Measurements from ENCODE around the gene CFAP43. TPM values are rescaled to one million over a fixed set of nuclear protein-coding genes. Genes with fewer than 3 reads are reported as not detected.

Gene CFAP43
- total and polyA plus RNA-seq, 10 of the 15 experiments (the other 5 are each of a cell fraction or from before 2014, with no cell fraction given) = 0.06 to 0.14 (median 0.10) TPM; not detected in 5

GRCh38 chr10:104231784-104232612 is at the start of gene CFAP43 (continued):
- TF ChIP-seq E2F8 (IDR thresholded peaks at IDR 0.05; ENCODE audit: low read depth, partially characterized antibody) (no peak), STAT1 (conservative IDR thresholded peaks at IDR 0.05) (no peak), USF1 (IDR thresholded peaks at IDR 0.05; ENCODE audit: borderline replicate concordance, extremely low read length, insufficient read depth, low read depth, low read length) (no peak), IKZF1 (conservative IDR thresholded peaks at IDR 0.05) (peak; percentile 65), CHD4 (IDR thresholded peaks at IDR 0.05) (no peak), RUNX3 (IDR thresholded peaks at IDR 0.05; ENCODE audit: low read length) (no peak; the same call in 1 of the 2 replicates), GABPA (IDR thresholded peaks at IDR 0.05; ENCODE audit: low read depth) (no peak), BCL11A (IDR thresholded peaks at IDR 0.05; ENCODE audit: low read depth, low read length) (no peak), SREBF1 (IDR thresholded peaks at IDR 0.05; ENCODE audit: low read length) (no peak), PAX5 (IDR thresholded peaks at IDR 0.05; ENCODE audit: borderline replicate concordance, low read depth, low read length) (0 out of 2 replicates have a peak, but pooled peaks have one; percentile 37), HDAC2 (IDR thresholded peaks at IDR 0.05) (no peak), CTCF (IDR thresholded peaks at IDR 0.05 in 2 of 3, conservative IDR thresholded peaks at IDR 0.05 in 1 of 3; ENCODE audit: control insufficient read depth in 2 of 3, extremely low read depth in 1 of 3, insufficient read depth in 1 of 3, low read depth in 3 of 3, low read length in 3 of 3) (no peak), BHLHE40 (IDR thresholded peaks at IDR 0.05; ENCODE audit: borderline replicate concordance in 1 of 2, low read depth in 2 of 2, low read length in 1 of 2) (peak in 1 of 2 experiments; percentile 48; a peak in 1 of 4 replicates), TAF1 (IDR thresholded peaks at IDR 0.05; ENCODE audit: borderline replicate concordance, low read depth, low read length) (no peak), ZNF592 (IDR thresholded peaks at IDR 0.05) (no peak), NBN (IDR thresholded peaks at IDR 0.05) (no peak), POLR2AphosphoS5 (IDR thresholded peaks at IDR 0.05; ENCODE audit: low read length) (no peak), SP1 (IDR thresholded peaks at IDR 0.05; ENCODE audit: low read depth, low read length) (peak; percentile 97), HSF1 (IDR thresholded peaks at IDR 0.05; ENCODE audit: low read depth, low read length) (no peak)

Data from GM12878 (cell line).